SK-N-SH treated with all-trans-retinoic acid at 6 μM for 48 hours (cell line): Measurements from ENCODE around the gene L3HYPDH.

ENCODE experiments used
- ATAC-seq: fragments of 200-7000 bp; cut with Tn5 transposase; 3 replicates; pipeline ENCODE4 v1.9.1; 2020; ENCODE audit warnings: mild to moderate bottlenecking, moderate library complexity
- ARNTL ChIP-seq: fragments of 450-650 bp; formaldehyde crosslinking; IDR thresholded peaks from 2 replicates; pipeline ENCODE4 v1.5.0; 2020; ENCODE audit warnings: low read depth, mild to moderate bottlenecking, moderate library complexity, borderline replicate concordance
- BACH2 ChIP-seq: fragments of 250-450 bp; sonication (Bioruptor Pico); IDR thresholded peaks from 2 replicates; pipeline ENCODE4 v1.9.0; 2021; ENCODE audit warnings: mild to moderate bottlenecking, borderline replicate concordance
- CSDC2 ChIP-seq: fragments of 250-450 bp; sonication (Bioruptor Pico); IDR thresholded peaks from 2 replicates; pipeline ENCODE4 v1.5.0; 2020; ENCODE audit warnings: mild to moderate bottlenecking, moderate library complexity
- ESRRG ChIP-seq: fragments of 250-450 bp; sonication (Bioruptor Pico); IDR thresholded peaks from 2 replicates; pipeline ENCODE4 v1.6.1; 2021; ENCODE audit warnings: mild to moderate bottlenecking
- GLIS3 ChIP-seq: fragments of 250-450 bp; sonication (Bioruptor Pico); IDR thresholded peaks from 2 replicates; pipeline ENCODE4 v1.5.0; 2020; ENCODE audit warnings: mild to moderate bottlenecking, moderate library complexity
- ISL1 ChIP-seq: fragments of 250-450 bp; sonication (Bioruptor Pico); IDR thresholded peaks from 2 replicates; pipeline ENCODE4 v2.1.2; 2022; ENCODE audit warnings: mild to moderate bottlenecking, moderate library complexity
- OSR1 ChIP-seq: fragments of 250-450 bp; sonication (Bioruptor Pico); IDR thresholded peaks from 2 replicates; pipeline ENCODE4 v1.8.0; 2022; ENCODE audit warnings: moderate library complexity, mild to moderate bottlenecking, inconsistent platforms
- PPARA ChIP-seq: fragments of 250-450 bp; sonication (Bioruptor Pico); IDR thresholded peaks from 2 replicates; pipeline ENCODE4 v1.5.0; 2020; ENCODE audit warnings: mild to moderate bottlenecking, borderline replicate concordance
- RARB ChIP-seq: fragments of 250-450 bp; sonication (Bioruptor Pico); IDR thresholded peaks from 2 replicates; pipeline ENCODE4 v1.8.0; 2021; ENCODE audit warnings: mild to moderate bottlenecking, moderate library complexity
- SNAI2 ChIP-seq: fragments of 250-450 bp; sonication (Bioruptor Pico); IDR thresholded peaks from 2 replicates; pipeline ENCODE4 v1.5.0; 2020; ENCODE audit warnings: mild to moderate bottlenecking, moderate library complexity
- TCF4 ChIP-seq: fragments of 250-450 bp; sonication (Bioruptor Pico); IDR thresholded peaks from 2 replicates; pipeline ENCODE4 v1.8.0; 2021; ENCODE audit warnings: mild to moderate bottlenecking, moderate library complexity, borderline replicate concordance
- TOX ChIP-seq: fragments of 250-450 bp; sonication (Bioruptor Pico); IDR thresholded peaks from 2 replicates; pipeline ENCODE4 v1.8.0; 2021; ENCODE audit warnings: mild to moderate bottlenecking, moderate library complexity, borderline replicate concordance
- ZC3H10 ChIP-seq: fragments of 250-450 bp; sonication (Bioruptor Pico); IDR thresholded peaks from 2 replicates; pipeline ENCODE4 v1.5.1; 2021; ENCODE audit warnings: mild to moderate bottlenecking, moderate library complexity
- ZFP3 ChIP-seq: fragments of 250-450 bp; sonication (Bioruptor Pico); IDR thresholded peaks from 2 replicates; pipeline ENCODE4 v1.5.0; 2020; ENCODE audit warnings: mild to moderate bottlenecking, moderate library complexity
- ZFP30 ChIP-seq: fragments of 450-650 bp; formaldehyde crosslinking; IDR thresholded peaks from 2 replicates; pipeline ENCODE4 v1.5.0; 2022; ENCODE audit warnings: mild to moderate bottlenecking, moderate library complexity
- ZNF565 ChIP-seq: fragments of 450-650 bp; formaldehyde crosslinking; conservative IDR thresholded peaks from 2 replicates; pipeline ENCODE4 v1.5.0; 2020; ENCODE audit warnings: low read depth, mild to moderate bottlenecking, moderate library complexity
- ZNF70 ChIP-seq: fragments of 450-650 bp; formaldehyde crosslinking; IDR thresholded peaks from 2 replicates; pipeline ENCODE4 v1.5.0; 2020; ENCODE audit warnings: mild to moderate bottlenecking, moderate library complexity
- ZNF8 ChIP-seq: fragments of 450-650 bp; formaldehyde crosslinking; IDR thresholded peaks from 2 replicates; pipeline ENCODE4 v1.5.0; 2020; ENCODE audit warnings: mild to moderate bottlenecking, moderate library complexity
- TF ChIP-seq, protein P1 (sequence below): fragments of 250-450 bp; sonication (Bioruptor Pico); IDR thresholded peaks from 2 replicates; pipeline ENCODE4 v1.8.0; 2021; ENCODE audit warnings: low read depth, mild to moderate bottlenecking, moderate library complexity, borderline replicate concordance
- TF ChIP-seq, protein P2 (sequence below): fragments of 250-450 bp; sonication (Bioruptor Pico); IDR thresholded peaks from 2 replicates; pipeline ENCODE4 v1.5.1; 2021; ENCODE audit warnings: mild to moderate bottlenecking, moderate library complexity
- TF ChIP-seq, protein P3 (sequence below): fragments of 250-450 bp; sonication (Bioruptor Pico); IDR thresholded peaks from 2 replicates; pipeline ENCODE4 v1.5.1; 2020; ENCODE audit warnings: low read depth, mild to moderate bottlenecking, moderate library complexity
- TF ChIP-seq, protein P4 (sequence below): fragments of 250-450 bp; sonication (Bioruptor Pico); IDR thresholded peaks from 2 replicates; pipeline ENCODE4 v1.8.0; 2020; ENCODE audit warnings: mild to moderate bottlenecking, moderate library complexity, borderline replicate concordance

L3HYPDH gene

DNA sequence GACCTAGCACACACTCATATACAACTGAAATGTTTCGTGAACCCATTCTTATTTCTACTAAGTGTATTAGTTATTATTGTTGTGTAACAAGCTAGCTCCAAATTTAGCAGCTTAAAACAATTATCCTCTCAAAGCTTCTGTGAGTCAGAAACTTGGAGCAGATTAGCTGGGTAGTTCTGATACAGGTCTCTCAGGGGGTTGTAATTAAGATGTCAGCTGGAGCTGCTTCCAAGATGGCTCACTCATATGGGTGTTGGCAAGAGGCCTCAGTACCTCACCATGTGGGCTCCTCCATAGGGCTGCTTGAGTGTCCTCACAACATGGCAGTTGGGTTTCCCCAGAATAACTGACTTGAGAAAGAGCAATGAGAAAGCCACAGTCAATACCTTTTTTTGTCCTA, 28.8 kb downstream of the L3HYPDH start:
- TF ChIP-seq ZFP30 (CRISPR knock-in tag) (no peak), CSDC2 (CRISPR knock-in tag) (no peak), ZNF70 (CRISPR knock-in tag) (no peak), ZFP3 (CRISPR knock-in tag) (no peak)
- peak; percentile 34 for ATAC-seq

DNA sequence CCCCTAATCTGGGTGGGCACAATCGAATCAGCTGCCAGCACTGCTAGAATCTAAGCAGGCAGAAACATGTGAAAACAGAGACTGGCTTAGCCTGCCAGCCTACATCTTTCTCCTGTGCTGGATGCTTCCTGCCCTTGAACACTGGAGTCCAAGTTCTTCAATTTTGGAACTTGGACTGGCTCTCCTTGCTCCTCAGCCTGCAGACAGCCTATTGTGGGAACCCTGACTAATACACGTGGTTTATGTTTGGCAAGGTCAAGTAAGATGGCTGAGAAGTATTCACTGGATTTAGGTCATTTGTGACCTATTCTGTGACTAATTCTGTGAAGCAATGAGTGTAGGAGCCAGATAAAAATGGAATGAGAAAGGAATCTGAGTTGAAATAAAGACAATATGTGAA, 30.1 kb downstream of the L3HYPDH start:
- ATAC-seq, result peak; percentile 97
- TF ChIP-seq ZNF8 (CRISPR knock-in tag), result no peak
- TF ChIP-seq GLIS3, result no peak
- no peak for TF ChIP-seq ZFP3 (CRISPR knock-in tag)
- no peak for TF ChIP-seq ISL1
- no peak for TF ChIP-seq SNAI2 (CRISPR knock-in tag)
- TF ChIP-seq, protein P1, sequence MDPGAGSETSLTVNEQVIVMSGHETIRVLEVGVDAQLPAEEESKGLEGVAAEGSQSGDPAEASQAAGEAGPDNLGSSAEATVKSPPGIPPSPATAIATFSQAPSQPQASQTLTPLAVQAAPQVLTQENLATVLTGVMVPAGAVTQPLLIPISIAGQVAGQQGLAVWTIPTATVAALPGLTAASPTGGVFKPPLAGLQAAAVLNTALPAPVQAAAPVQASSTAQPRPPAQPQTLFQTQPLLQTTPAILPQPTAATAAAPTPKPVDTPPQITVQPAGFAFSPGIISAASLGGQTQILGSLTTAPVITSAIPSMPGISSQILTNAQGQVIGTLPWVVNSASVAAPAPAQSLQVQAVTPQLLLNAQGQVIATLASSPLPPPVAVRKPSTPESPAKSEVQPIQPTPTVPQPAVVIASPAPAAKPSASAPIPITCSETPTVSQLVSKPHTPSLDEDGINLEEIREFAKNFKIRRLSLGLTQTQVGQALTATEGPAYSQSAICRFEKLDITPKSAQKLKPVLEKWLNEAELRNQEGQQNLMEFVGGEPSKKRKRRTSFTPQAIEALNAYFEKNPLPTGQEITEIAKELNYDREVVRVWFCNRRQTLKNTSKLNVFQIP (CRISPR knock-in tag), result no peak

DNA sequence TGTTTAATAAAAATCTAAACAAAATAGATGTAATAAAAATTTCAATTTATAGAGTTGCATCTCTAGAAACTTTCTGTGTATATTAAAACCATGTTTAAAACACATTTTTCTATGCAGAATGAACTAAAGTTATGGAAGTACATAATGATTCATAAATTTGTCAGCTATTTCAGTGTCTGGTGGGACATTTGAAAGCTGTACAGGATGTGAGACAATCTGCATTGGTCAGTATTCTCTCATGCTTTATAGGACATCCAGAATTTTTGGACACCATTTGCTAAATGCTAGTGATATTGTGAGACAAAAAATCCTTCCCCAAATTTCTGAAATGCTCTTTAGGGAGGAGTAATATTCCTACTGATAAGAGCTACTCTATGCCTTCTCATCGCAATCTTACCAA, 32.4 kb downstream of the L3HYPDH start:
- TF ChIP-seq CSDC2 (CRISPR knock-in tag) (no peak), ISL1 (no peak), ESRRG (CRISPR knock-in tag) (no peak), BACH2 (CRISPR knock-in tag) (no peak), TOX (no peak), PPARA (no peak), ZNF565 (CRISPR knock-in tag) (no peak), ARNTL (CRISPR knock-in tag) (no peak), ZNF8 (CRISPR knock-in tag) (no peak), SNAI2 (CRISPR knock-in tag) (no peak), ZFP3 (CRISPR knock-in tag) (no peak), ZC3H10 (CRISPR knock-in tag) (no peak), ZNF70 (CRISPR knock-in tag) (no peak), TCF4 (no peak), ZFP30 (CRISPR knock-in tag) (no peak), OSR1 (no peak)
- TF ChIP-seq, protein P2, sequence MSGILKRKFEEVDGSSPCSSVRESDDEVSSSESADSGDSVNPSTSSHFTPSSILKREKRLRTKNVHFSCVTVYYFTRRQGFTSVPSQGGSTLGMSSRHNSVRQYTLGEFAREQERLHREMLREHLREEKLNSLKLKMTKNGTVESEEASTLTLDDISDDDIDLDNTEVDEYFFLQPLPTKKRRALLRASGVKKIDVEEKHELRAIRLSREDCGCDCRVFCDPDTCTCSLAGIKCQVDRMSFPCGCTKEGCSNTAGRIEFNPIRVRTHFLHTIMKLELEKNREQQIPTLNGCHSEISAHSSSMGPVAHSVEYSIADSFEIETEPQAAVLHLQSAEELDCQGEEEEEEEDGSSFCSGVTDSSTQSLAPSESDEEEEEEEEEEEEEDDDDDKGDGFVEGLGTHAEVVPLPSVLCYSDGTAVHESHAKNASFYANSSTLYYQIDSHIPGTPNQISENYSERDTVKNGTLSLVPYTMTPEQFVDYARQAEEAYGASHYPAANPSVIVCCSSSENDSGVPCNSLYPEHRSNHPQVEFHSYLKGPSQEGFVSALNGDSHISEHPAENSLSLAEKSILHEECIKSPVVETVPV (CRISPR knock-in tag), result no peak
- TF ChIP-seq, protein P1 (CRISPR knock-in tag), result no peak
- TF ChIP-seq, protein P3, sequence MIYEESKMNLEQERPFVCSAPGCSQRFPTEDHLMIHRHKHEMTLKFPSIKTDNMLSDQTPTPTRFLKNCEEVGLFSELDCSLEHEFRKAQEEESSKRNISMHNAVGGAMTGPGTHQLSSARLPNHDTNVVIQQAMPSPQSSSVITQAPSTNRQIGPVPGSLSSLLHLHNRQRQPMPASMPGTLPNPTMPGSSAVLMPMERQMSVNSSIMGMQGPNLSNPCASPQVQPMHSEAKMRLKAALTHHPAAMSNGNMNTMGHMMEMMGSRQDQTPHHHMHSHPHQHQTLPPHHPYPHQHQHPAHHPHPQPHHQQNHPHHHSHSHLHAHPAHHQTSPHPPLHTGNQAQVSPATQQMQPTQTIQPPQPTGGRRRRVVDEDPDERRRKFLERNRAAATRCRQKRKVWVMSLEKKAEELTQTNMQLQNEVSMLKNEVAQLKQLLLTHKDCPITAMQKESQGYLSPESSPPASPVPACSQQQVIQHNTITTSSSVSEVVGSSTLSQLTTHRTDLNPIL (CRISPR knock-in tag), result no peak
- TF ChIP-seq, protein P4, sequence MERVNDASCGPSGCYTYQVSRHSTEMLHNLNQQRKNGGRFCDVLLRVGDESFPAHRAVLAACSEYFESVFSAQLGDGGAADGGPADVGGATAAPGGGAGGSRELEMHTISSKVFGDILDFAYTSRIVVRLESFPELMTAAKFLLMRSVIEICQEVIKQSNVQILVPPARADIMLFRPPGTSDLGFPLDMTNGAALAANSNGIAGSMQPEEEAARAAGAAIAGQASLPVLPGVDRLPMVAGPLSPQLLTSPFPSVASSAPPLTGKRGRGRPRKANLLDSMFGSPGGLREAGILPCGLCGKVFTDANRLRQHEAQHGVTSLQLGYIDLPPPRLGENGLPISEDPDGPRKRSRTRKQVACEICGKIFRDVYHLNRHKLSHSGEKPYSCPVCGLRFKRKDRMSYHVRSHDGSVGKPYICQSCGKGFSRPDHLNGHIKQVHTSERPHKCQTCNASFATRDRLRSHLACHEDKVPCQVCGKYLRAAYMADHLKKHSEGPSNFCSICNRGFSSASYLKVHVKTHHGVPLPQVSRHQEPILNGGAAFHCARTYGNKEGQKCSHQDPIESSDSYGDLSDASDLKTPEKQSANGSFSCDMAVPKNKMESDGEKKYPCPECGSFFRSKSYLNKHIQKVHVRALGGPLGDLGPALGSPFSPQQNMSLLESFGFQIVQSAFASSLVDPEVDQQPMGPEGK (CRISPR knock-in tag), result no peak
- TF ChIP-seq, all 23 proteins: peak for 0
- no peak for ATAC-seq

DNA sequence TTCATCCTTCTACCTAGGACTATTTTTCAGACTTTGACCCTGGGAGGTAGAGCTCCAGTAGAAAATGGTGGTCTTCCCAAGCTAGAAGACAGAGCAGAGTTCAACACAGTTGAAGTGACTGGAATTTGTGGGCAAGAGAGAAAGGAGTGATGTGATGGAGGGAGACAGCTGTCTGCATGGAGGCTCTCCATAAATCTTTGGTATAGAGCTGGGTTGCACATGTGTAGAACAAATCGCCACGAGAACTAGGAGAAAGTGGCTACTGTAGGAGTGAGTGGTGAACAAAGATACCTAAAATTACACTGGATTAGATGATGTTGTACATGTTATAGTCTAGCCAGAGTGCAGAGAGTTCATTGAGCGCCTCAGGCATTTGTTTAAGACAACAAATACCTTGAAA, 33.5 kb downstream of the L3HYPDH start:
- no peak for ATAC-seq
- TF ChIP-seq ZNF565 (CRISPR knock-in tag) (no peak), TCF4 (no peak), ZNF70 (CRISPR knock-in tag) (no peak), ZFP30 (CRISPR knock-in tag) (no peak), ISL1 (no peak), ZC3H10 (CRISPR knock-in tag) (no peak), PPARA (no peak), GLIS3 (no peak), SNAI2 (CRISPR knock-in tag) (no peak), ZNF8 (CRISPR knock-in tag) (no peak), TOX (no peak), ZFP3 (CRISPR knock-in tag) (no peak), RARB (CRISPR knock-in tag) (no peak), OSR1 (no peak)
- TF ChIP-seq, protein P4 (CRISPR knock-in tag), result no peak
- TF ChIP-seq, protein P1 (CRISPR knock-in tag), result no peak
